Ecto neural progenitor cell (in vitro differentiated cells): ENCODE data around the gene ACTN2.

ENCODE experiments used
- DNase-seq: peaks from one replicate; pipeline ENCODE4 v3.0.0-alpha.2; 2018; ENCODE audit warnings: low spot score

ACTN2 gene

DNA sequence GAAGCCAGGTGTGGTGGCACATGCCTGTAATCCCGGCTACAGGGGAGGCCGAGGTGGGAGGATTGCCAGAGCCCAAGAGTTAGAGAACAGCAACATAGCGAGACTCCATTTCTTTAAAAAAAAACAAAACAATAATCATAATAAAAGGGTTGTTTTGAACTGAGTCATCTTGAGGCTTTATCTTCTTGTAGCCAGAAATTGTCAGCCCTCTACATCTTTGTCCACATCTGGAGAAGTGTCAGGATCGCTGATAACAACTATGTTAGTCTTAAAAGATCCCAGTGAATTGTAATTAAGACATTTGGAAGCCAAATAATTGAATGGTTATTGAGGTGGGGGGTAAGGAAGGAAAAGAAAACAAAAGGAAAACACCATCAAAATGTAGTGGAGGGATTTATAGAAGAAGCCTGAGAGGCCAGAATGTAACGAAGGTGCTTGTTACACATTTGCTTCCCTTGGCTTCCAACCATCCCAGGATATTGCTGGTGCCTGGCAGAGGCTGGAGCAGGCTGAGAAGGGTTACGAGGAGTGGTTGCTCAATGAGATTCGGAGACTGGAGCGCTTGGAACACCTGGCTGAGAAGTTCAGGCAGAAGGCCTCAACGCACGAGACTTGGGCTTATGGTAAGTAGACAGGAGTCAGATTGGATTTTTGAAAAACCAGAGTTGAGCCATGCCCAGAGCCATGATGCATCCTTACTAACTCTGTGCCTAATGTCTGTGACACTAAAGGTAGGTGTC lies 56.3 kb downstream of the ACTN2 start:
- DNase-seq, result no peak

DNA sequence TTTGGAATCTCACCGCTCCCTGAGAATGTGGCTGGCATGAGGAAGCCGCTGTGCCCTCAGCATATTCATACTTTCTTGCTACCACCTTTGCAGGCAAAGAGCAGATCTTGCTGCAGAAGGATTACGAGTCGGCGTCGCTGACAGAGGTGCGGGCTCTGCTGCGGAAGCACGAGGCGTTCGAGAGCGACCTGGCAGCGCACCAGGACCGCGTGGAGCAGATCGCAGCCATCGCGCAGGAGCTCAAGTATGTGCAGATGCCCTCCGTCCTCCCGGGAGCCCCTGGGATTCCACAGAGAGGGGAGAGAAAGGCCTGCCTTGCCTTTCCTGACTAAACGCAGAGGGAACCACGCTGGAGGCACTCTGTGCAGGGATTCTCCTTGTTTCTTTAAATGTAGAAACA lies 58.2 kb downstream of the ACTN2 start:
- no peak for DNase-seq

DNA sequence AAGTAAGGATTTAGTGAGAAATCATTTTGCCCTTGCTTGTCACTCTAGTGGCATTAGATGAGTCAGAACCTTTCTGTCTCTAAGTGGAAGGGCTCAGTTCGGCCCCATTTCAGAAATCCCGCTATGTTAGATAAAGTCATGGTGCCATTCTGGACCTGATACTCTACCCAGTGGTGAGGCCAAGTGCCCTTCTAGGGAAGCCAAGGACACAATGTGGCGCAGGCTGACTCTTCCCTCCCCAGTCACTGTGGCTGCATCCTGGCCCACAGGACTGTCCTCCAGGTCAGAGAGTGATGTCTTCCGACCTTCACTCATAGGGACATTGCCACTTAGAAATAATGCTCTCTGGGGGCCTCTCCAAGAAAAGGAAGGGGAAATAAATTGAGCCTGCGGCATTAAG lies 60.5 kb downstream of the ACTN2 start:
- DNase-seq, result no peak

DNA sequence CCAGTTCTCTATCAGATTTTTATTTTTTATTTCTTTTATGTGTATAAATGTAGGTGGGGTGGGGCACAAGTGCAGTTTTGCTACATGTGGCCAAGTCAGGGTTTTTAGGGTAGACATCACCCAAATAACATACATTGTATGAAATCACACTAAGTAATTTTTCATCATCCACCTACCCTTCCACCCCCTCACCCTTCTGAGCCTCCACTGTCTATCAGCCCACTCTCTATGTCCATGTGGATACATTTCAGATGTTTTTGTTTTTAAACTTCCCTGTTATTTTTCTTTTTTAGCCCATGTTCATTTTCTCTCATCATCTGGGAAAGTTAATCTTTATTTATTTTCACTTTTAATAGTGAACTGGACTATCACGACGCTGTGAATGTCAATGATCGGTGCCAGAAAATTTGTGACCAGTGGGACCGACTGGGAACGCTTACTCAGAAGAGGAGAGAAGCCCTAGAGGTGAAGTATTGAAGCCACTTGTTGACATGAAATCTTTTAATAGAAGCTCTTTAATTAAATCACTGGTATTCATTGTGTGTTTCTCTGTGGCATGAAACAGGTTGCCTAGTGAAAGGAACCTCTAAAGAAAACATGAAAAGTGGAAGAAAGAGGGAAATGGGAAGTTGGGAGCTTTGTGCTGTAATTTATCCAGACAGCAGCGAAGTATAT lies 61.1 kb downstream of the ACTN2 start:
- no peak for DNase-seq

DNA sequence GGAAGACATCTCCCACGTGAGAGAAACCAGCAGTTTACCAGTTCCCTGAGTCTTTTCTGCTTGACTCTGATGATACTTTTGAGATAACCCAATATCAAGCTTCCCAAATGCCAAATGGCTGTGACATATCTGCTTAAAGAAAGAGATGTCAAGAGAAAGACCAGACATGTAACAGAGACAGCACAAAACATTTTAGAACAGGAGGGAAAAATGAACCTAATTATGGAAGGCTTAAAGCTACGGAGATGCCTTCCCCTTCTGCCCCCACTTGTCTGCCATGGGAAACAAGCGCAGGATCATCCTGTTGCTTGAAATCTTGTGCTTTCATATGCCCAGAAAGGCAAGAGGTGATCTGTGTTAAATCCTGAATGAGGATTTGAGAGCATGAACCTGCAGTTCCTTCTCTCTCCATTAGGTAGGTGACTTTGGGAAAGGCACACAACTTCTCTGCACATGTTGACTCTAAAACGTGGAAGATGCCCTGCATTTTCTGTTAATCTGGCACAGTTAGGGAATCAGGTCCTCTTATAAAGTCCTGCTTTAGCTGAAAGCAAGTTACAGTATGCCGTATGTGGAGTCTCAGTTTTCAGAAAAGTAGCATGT lies 62.1 kb downstream of the ACTN2 start:
- no peak for DNase-seq

DNA sequence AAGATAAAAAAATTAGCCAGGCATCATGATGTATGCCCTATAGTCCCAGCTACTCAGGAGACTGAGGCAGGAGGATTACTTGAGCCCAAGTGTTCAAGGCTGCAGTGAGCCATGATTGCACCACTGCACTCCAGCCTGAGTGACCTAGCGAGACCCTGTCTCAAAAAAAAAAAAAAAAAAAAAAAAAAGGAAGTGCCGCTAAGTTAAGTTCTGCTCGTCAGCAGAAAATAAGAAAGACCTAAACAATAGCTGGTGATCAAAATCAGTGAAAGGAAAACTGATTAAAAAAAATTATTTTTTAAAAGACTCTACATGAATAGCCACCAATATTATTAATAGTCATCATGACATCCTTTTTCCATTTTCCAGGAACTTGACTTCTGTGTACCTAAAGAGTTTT lies 64.6 kb downstream of the ACTN2 start:
- DNase-seq, result no peak

DNA sequence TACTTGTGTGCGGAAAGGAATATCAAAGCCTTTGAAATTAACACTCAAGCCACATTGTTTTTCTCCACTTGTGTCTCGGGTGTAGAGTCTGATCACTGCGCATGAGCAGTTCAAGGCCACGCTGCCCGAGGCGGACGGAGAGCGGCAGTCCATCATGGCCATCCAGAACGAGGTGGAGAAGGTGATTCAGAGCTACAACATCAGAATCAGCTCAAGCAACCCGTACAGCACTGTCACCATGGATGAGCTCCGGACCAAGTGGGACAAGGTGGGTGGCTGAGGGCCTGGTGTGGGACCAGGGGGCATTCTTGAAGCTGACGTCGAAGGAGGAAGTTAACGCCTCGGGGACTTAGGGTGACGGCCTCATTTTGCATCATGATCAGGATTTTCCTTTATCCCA lies 65.1 kb downstream of the ACTN2 start:
- DNase-seq, result no peak

DNA sequence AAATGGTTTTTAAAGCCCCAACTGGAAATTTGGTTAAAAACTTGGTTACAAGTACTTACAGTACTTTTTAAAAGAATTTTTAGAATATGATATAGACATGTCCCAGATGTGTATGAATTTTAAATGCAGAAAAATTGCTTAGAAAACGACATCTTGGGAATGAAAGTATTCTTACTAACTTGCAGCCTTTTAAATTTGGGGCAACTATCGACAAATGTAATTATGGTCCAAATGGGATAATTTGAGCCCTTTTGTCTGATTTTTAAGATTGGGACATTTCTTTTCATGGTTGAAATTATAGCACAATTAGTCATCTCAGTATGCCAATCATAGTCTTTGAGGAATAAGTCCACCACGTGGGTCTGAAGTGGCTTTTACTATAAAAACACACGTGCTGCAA lies 65.6 kb downstream of the ACTN2 start:
- no peak for DNase-seq

DNA sequence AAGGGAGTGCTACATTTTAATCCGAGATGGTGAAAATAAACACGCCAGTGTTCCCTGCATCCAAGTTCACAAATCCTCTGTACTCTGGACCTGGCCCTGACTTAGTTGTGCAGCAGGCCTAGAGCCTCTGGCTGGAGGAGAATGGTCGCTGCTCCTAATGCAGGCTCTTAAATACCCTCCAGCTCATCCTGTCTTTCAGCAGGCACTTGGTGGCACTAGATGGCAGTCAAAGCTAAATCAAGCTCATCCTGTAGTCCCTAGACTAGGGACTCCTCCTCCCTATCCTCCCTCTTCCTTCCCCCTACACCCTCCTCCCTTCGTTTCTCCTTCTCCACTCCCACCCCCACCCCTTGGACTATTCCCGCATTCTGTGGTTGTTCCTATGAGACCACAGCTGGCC lies 67.2 kb downstream of the ACTN2 start:
- no peak for DNase-seq

DNA sequence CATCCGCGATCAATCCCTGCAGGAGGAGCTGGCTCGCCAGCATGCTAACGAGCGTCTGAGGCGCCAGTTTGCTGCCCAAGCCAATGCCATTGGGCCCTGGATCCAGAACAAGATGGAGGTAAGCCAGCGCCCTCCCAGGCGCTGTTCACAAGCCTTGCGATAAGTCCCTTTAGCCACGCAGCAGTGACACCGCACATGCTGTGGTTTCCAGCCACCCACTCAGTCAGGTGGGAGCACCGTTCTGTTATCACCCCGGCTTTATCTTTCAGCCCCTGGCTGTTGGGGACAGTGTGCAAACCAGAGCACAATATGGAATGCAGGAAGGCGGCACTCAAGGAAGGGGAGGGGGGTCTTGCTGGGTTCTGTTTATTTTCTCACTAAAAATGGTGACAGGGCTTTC lies 67.7 kb downstream of the ACTN2 start:
- DNase-seq, result no peak

DNA sequence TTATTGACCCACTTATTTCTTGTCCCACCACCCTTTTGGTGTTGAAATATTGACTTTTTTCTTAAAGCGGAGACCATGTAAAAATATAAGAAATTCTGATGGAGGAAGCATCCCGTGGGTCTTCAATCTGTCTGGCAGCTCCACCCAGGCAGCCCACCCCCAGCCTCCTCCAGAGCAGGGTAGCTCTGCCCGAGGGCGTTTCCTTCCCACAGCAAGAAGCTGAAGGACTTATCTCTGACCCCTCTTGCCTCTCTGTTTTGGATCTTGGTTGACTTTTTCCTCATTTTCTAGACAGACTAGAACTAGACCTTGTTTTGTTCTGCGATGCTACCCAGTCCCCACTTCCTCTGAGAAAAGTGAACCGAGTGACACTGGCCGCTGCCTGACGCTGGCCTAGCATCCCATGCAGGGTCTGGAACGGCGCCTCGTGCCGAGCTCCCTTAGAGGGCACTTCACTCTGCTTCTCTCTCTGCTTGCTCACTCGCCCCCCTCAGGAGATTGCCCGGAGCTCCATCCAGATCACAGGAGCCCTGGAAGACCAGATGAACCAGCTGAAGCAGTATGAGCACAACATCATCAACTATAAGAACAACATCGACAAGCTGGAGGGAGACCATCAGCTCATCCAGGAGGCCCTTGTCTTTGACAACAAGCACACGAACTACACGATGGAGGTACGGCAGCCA lies 68.4 kb downstream of the ACTN2 start:
- no peak for DNase-seq

DNA sequence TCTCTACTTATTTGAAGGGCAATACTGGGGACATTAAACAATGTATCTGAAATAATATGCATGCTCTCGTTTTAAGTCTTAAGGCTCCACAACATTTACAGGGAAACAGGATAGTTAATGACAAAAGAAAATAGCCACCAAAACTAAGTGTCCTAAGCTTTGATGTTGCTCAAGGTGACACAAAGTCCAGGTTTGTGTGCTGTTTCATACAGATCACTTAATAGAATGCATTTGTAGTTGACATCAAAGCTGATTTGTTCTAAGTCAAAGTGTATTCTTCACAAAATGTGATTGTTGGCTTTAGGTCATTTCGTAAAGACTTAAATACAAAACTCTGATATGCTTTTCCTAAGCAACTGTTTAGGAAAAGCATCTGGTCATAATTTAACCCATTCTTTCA lies 71.3 kb downstream of the ACTN2 start:
- no peak for DNase-seq

DNA sequence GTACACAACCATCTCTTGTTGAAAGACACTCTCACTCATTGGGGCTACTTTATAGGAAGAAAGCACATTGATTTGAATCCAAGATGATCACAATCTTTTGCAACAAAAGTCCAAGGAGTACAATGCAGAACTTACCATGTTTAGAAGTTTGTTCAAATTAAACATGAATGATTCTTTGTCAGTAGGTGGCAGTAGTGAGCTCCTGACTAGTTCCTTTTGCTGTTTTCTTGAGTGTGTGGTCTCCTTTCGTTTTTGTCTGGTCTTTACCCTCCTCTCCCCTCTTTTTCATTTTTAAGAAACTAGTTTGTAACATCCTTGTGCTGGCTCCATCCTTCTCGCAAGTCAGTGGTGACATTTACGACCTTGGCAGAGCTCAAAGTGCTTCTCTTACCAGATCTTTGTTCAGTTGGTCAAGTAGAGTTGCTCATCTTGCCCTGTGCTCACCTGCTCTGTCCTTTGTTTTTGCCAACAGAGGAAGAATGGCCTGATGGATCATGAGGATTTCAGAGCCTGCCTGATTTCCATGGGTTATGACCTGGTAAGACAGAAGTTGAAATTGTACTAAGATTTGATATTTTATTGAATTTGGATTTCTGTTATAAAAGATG lies 73.1 kb downstream of the ACTN2 start:
- DNase-seq, result no peak

DNA sequence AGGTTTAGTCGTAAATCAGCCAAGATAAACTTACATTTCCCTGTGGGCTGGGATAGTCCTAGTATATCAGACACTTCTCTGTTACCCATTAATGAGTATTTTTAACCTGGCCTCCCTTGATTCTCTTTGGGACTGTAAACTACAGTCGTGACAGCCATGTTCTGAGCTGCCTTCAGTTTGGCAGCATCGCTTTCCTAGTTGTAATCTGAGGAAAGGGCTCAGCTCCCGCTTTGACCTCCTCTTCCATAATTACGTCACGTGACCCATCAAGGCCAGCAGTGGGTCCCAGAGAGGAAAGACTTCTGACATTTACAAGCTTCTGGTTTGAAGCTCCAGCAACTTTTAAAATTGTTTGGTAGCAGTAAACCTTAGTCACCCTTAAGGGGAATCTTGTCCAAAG lies 74.2 kb downstream of the ACTN2 start:
- DNase-seq, result no peak

DNA sequence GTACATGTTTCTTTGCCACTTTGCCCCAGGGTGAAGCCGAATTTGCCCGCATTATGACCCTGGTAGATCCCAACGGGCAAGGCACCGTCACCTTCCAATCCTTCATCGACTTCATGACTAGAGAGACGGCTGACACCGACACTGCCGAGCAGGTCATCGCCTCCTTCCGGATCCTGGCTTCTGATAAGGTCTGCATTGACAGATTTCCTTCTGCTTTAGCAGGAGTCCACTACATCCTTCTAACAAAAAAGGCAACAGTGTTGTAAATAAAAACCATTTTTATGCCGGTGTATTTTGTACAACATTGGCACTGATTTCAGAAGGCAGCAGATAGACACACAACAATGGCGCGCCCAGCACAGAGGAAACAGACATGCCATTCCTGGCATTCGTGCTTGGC lies 74.7 kb downstream of the ACTN2 start:
- DNase-seq, result no peak

DNA sequence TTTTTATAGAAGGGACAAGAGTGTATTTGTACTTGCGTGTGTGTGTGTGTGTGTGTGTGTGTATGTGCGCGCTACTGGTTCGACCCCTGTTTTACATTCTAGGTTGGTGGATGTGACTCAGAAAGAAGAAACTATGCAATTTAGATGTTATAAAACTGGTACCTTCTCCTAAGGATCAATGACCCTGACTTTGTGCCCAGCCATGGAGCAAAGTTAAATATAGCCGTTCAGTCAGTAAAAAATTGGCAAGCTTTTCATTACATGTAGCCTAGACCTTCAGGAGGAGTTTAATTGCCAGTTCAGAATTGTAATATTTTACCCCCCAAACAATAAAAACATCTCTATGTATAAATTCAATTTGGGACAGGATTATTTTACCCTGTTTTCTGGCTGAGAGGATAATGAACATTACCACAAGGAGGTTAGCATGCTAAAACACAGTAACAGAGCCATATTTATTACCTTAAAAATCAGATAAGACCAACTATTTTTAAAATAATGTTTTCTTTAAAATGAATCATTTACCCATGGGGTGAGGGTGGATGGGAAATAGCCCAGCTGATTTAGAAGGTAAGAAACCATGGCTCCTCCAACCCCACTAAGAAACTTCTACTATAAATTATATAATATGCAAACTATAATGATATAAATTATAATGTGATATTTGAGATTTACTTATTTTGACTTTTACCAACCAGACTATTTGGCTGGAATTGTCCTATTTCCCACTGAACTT lies 75.3 kb downstream of the ACTN2 start:
- DNase-seq, result no peak

DNA sequence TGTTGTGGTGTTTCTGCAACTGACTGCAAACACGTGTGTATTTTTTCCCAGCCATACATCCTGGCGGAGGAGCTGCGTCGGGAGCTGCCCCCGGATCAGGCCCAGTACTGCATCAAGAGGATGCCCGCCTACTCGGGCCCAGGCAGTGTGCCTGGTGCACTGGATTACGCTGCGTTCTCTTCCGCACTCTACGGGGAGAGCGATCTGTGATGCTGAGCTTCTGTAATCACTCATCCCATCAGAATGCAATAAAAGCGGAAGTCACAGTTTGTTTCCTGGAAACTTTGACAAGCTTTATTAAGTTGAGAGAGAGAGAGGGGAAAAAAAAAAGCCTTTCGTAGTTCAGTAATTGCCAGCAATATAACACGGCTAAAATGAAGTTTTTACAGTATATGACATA lies 76.1 kb downstream of the ACTN2 start:
- DNase-seq, result no peak

DNA sequence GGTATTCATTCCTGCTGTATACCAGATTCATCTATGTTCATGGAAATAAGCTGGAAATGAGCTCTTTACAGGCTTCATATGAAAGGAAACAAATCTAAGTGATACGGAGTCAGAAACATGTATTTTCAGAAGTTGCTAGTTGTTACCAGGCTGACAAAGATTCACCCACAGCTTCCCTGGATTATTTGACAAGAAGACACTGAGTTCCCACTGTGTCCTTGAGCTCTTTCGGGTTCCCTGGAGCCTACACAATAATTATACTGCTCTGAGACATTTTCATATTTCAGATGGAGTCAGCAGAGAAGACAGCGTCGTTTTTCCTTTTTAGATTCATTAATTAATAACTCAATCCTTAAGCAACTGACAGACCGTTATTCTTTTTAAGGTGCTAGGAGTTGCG lies 79.5 kb downstream of the ACTN2 start:
- no peak for DNase-seq

DNA sequence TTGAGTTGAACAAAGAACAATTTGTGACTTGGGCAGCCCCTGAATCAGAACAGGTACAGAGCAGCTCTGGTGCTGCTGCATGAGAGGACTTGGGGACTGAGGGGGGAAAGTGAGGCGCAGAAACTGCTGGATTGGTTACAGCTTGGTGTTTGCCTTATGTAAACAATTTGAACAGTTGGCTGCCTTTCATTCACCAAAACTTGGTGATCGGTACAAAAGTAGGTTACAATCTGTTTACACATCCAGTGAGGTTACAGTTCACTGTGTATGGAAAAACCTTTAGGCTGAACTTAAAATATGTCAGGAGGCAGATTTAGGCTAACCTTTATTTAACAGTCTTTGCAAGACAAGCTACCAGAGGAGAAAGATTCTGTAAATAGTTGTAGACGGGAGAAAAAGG lies 80.2 kb downstream of the ACTN2 start:
- DNase-seq, result no peak

DNA sequence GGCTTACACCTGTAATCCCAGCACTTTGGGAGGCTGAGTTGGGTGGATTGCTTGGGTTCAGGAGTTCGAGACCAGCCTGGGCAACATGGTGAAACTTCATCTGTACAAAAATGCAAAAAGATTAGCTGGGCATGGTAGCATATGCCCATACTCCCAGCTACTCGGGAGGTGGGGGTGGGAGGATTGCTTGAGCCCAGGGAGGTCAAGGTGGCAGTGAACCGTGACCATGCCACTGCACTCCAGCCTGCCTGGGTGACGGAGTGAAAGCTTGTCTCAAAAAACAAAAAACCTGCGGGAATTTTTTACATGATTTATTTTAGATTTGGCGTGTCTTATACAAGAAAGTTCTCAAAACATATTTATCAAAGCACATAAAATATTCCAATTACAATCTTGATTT lies 81.0 kb downstream of the ACTN2 start:
- DNase-seq, result no peak

DNA sequence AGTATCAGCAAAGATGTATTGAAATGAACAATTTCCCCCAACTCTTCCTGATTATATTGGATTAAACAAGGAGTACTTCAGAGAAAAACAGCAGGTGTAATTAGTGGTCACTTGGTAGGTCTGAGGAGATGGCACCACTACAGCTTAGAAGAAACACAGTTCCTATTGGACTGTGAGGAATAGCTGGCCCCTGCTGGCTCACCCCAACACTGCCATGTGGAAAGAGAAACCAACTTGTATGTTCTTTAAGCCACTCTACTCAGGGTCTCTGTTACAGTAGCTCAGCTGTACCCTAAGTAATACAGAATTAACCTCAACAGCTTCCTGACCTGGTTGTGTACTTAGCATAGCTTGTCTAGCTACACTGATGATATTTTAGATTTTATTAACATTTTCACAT lies 82.3 kb downstream of the ACTN2 start:
- no peak for DNase-seq

DNA sequence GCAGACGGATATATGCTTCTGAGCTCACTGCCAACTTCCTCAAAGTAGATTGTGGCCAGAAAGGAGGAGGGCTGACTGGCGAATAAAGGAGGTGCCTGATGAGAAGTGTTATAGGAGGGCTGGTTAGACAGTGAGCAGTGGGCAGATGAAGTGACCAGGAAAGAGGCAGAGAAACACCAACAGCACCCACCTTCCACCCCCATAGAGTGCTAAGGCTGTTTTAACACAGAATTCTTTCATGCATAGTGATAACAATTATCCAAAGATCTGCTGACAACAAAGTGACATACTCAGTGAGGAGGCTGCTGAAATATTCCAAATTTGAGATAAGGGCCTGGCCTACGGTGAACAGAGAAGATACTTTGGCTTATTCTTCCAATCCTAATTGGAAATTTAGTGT lies 87.6 kb downstream of the ACTN2 start:
- no peak for DNase-seq
